Stimulated activated CD4-positive, alpha-beta T cell treated with anti-CD3 and anti-CD28 coated beads, TNF-alpha, amount 100 ng/mL, for 1 hour (primary cell): ENCODE results near the gene KCNE1.

Experiments used
- DNase-seq, 3 donors: peaks; one replicate each; pipeline ENCODE4 v3.0.0-alpha.2; 2020; ENCODE audit warnings: low read depth in 3 of 3, low spot score in 1 of 3

Gene KCNE1

GRCh38 chr21:34536311-34536710, 24.3 kb upstream of the KCNE1 start:
- DNase-seq = no peak

GRCh38 chr21:34535886-34536285, 23.9 kb upstream of the KCNE1 start:
- no peak for DNase-seq

GRCh38 chr21:34534522-34534921, 22.5 kb upstream of the KCNE1 start:
- DNase-seq = no peak

GRCh38 chr21:34533938-34534337, 21.9 kb upstream of the KCNE1 start:
- no peak for DNase-seq

- no peak for DNase-seq
These were observed 19.4 kb upstream of the KCNE1 start for GRCh38 chr21:34531399-34531798.

- DNase-seq = no peak
These were observed 18.3 kb upstream of the KCNE1 start for GRCh38 chr21:34530261-34530660.

- no peak for DNase-seq
These were observed 16.1 kb upstream of the KCNE1 start for GRCh38 chr21:34528131-34528561.

GRCh38 chr21:34526618-34527290, 14.7 kb upstream of the KCNE1 start:
- no peak for DNase-seq

GRCh38 chr21:34526241-34526617, 14.2 kb upstream of the KCNE1 start:
- no peak for DNase-seq

- no peak for DNase-seq
These were observed 12.9 kb upstream of the KCNE1 start for GRCh38 chr21:34524646-34525601.

GRCh38 chr21:34523019-34523555, 11.1 kb upstream of the KCNE1 start:
- no peak for DNase-seq

GRCh38 chr21:34522284-34522683, 10.3 kb upstream of the KCNE1 start:
- no peak for DNase-seq

GRCh38 chr21:34521561-34521960, 9.6 kb upstream of the KCNE1 start:
- no peak for DNase-seq

GRCh38 chr21:34520764-34521508, 8.9 kb upstream of the KCNE1 start:
- DNase-seq = no peak

GRCh38 chr21:34520281-34520680, 8.3 kb upstream of the KCNE1 start:
- DNase-seq = no peak

- DNase-seq = no peak
These were observed 7.7 kb upstream of the KCNE1 start for GRCh38 chr21:34519694-34520093.

GRCh38 chr21:34519016-34519415, 7.0 kb upstream of the KCNE1 start:
- no peak for DNase-seq

GRCh38 chr21:34518301-34518700, 6.3 kb upstream of the KCNE1 start:
- DNase-seq = no peak

- DNase-seq = no peak
These were observed 5.7 kb upstream of the KCNE1 start for GRCh38 chr21:34517491-34518245.

- DNase-seq = no peak
These were observed 5.0 kb upstream of the KCNE1 start for GRCh38 chr21:34517039-34517438.
